Upper lobe of left lung (tissue), 6 donors: ENCODE data around the gene NES. TPM values are rescaled to one million over a fixed set of nuclear protein-coding genes. Genes with fewer than 3 reads are reported as not detected.

Source experiments
- ATAC-seq, 2 donors: fragments of 200-7000 bp; cut with Tn5 transposase; one replicate each; pipeline ENCODE4 v1.9.1; 2022; ENCODE audit warnings: mild to moderate bottlenecking in 2 of 2, moderate library complexity in 2 of 2; ENCODE audit not compliant: low FRiP score in 2 of 2
- DNase-seq, 2 donors: peaks; one replicate each; pipeline ENCODE4 v3.0.0-alpha.2; 2019 to 2020
- H3K27ac ChIP-seq, 4 donors: fragments of 200-600 bp; sonication (generic); one replicate each; pipeline ENCODE4 v1.5.1; 2016 to 2019
- H3K27me3 ChIP-seq, 4 donors: fragments of 200-600 bp; sonication (generic); one replicate each; pipeline ENCODE4 v1.5.1; 2017 to 2019
- H3K36me3 ChIP-seq, 4 donors: fragments of 200-600 bp; sonication (generic); one replicate each; pipeline ENCODE4 v1.5.1; 2016 to 2019
- H3K4me1 ChIP-seq, 4 donors: fragments of 200-600 bp; sonication (generic); one replicate each; pipeline ENCODE4 v1.5.1; 2018 to 2019
- H3K4me3 ChIP-seq, 4 donors: fragments of 200-600 bp; sonication (generic); one replicate each; pipeline ENCODE4 v1.5.1; 2017 to 2019; ENCODE audit warnings: mild to moderate bottlenecking in 2 of 4, moderate library complexity in 1 of 4
- H3K9me3 ChIP-seq, 4 donors: fragments of 200-600 bp; sonication (generic); one replicate each; pipeline ENCODE4 v1.5.1; 2018 to 2019
- CTCF ChIP-seq, 6 experiments: fragments of 450-650 bp in 4 of 6; fragments of 200-600 bp in 2 of 6; sonication (generic) in 2 of 6; IDR thresholded peaks; one replicate each; pipeline ENCODE4 v1.5.1; 2016 to 2019; ENCODE audit warnings: antibody characterized with exemption in 6 of 6
- EP300 ChIP-seq, 4 donors: sonication (generic); formaldehyde crosslinking; IDR thresholded peaks; one replicate each; pipeline ENCODE4 v1.5.1; 2017; ENCODE audit warnings: antibody characterized with exemption in 4 of 4, control low read depth in 2 of 4
- POLR2A ChIP-seq, 4 donors: fragments of 450-650 bp; IDR thresholded peaks; one replicate each; pipeline ENCODE4 v1.5.1; 2016 to 2017; ENCODE audit warnings: antibody characterized with exemption in 4 of 4, mild to moderate bottlenecking in 2 of 4
- POLR2AphosphoS5 ChIP-seq, 2 donors: sonication (generic); formaldehyde crosslinking; IDR thresholded peaks; one replicate each; pipeline ENCODE4 v1.5.1; 2017; ENCODE audit warnings: antibody characterized with exemption in 2 of 2
- WGBS, 2 donors: methylation state at CpG; one replicate each; pipeline ENCODE4 v1.1.5; 2017 to 2018; 5-methylcytosine and 5-hydroxymethylcytosine counted together
- total RNA-seq, 6 donors: library from RNA; depleted of rRNA in 4 of 6; stranded (reverse); fragments of >200 nt in 4 of 6; gene quantifications; one replicate each; pipeline versions ENCODE4 v1.1.0 to v1.2.1, GENCODE V29; 2016 to 2021
- donor health status: DM: no; HTN: no; CAD: no; lungs with moderate emphysema.
- donor health status: DM: no; HTN: yes; CAD: no; lungs with severe emphysema.

Gene NES
- total RNA-seq, 6 donors from 2014 or later, result 25.9 to 93.5 (median 34.3) TPM

- no peaks in the 10 kb centered on the region for H3K9me3 ChIP-seq
- 71 to 82% methylated on average over 6 to 7 of the region's 9 CpGs for WGBS, 2 donors
- no peak overlapping the region for H3K4me3 ChIP-seq
- DNase-seq (no peak), ATAC-seq (no peak)
- H3K4me1 ChIP-seq, result peaks cover 60 to 76% (median 66%) of the 10 kb centered on the region in 4 donors
- TF ChIP-seq EP300 (IDR thresholded peaks at IDR 0.05) (no peak), POLR2A (IDR thresholded peaks at IDR 0.05) (no peak), POLR2AphosphoS5 (IDR thresholded peaks at IDR 0.05) (no peak), CTCF (IDR thresholded peaks at IDR 0.05) (no peak)
- peak overlapping the region; percentile 81 to 91 (median 83) for H3K27ac ChIP-seq
- H3K36me3 ChIP-seq, result peaks cover 0 to 24% (median 0%) of the 10 kb centered on the region in 4 donors
- H3K27me3 ChIP-seq, result no peaks in the 10 kb centered on the region
These were observed 9.1 kb downstream of the NES start for GRCh38 chr1:156667968-156668709.

- WGBS, 2 donors, result 64% methylated on average over 5 of the region's 5 CpGs; no CpG with 5 or more reads in 1 of the 2 donors
- DNase-seq (no peak), ATAC-seq (peak in 1 of 2 donors; percentile 34)
- TF ChIP-seq EP300 (IDR thresholded peaks at IDR 0.05) (peak in 1 of 4 donors; percentile 41), POLR2AphosphoS5 (IDR thresholded peaks at IDR 0.05) (peak in 1 of 2 donors; percentile 32), POLR2A (IDR thresholded peaks at IDR 0.05) (no peak), CTCF (IDR thresholded peaks at IDR 0.05) (no peak)
- Histone ChIP-seq H3K27me3 (no peaks in the 10 kb centered on the region), H3K9me3 (no peaks in the 10 kb centered on the region), H3K36me3 (peaks cover 0 to 18% (median 0%) of the 10 kb centered on the region in 4 donors), H3K4me1 (peaks cover 65 to 80% (median 70%) of the 10 kb centered on the region in 4 donors), H3K4me3 (no peak overlapping the region), H3K27ac (peak overlapping the region; percentile 81 to 91 (median 83))
These were observed 9.6 kb downstream of the NES start for GRCh38 chr1:156667610-156667967.

- DNase-seq (no peak), ATAC-seq (peak in 1 of 2 donors; percentile 1)
- Histone ChIP-seq H3K4me3 (no peak overlapping the region), H3K27ac (peak overlapping the region; percentile 81 to 91 (median 83)), H3K27me3 (no peaks in the 10 kb centered on the region), H3K9me3 (no peaks in the 10 kb centered on the region), H3K4me1 (peaks cover 71 to 85% (median 75%) of the 10 kb centered on the region in 4 donors), H3K36me3 (peaks cover 0 to 13% (median 0%) of the 10 kb centered on the region in 4 donors)
- no peak for TF ChIP-seq EP300 (IDR thresholded peaks at IDR 0.05)
- TF ChIP-seq CTCF (IDR thresholded peaks at IDR 0.05), result no peak
- peak in 1 of 2 donors; percentile 16 for TF ChIP-seq POLR2AphosphoS5 (IDR thresholded peaks at IDR 0.05)
- no peak for TF ChIP-seq POLR2A (IDR thresholded peaks at IDR 0.05)
- WGBS, 2 donors, result 76 to 81% methylated on average over 9 of the region's 9 CpGs
These were observed 10.2 kb downstream of the NES start for GRCh38 chr1:156666862-156667609.

GRCh38 chr1:156665539-156665938, 11.7 kb downstream of the NES start:
- H3K4me1 ChIP-seq, result peaks cover 86 to 93% (median 87%) of the 10 kb centered on the region in 4 donors

More at GRCh38 chr1:156665539-156665938, 11.7 kb downstream of the NES start:
- DNase-seq (no peak), ATAC-seq (no peak)
- Histone ChIP-seq H3K27ac (peak overlapping the region; percentile 80 to 91 (median 83)), H3K27me3 (no peaks in the 10 kb centered on the region), H3K9me3 (no peaks in the 10 kb centered on the region), H3K36me3 (no peaks in the 10 kb centered on the region), H3K4me3 (no peak overlapping the region)
- no peak for TF ChIP-seq EP300 (IDR thresholded peaks at IDR 0.05)
- no peak for TF ChIP-seq POLR2A (IDR thresholded peaks at IDR 0.05)
- no peak for TF ChIP-seq POLR2AphosphoS5 (IDR thresholded peaks at IDR 0.05)
- no peak for TF ChIP-seq CTCF (IDR thresholded peaks at IDR 0.05)
- WGBS, 2 donors, result 59 to 61% methylated on average over 3 of the region's 3 CpGs
